ENCODE measurements around the gene MCHR1.

The MCHR1 gene

GRCh38 chr22:40705918-40706682 is 26.8 kb downstream of the MCHR1 start:
- Histone ChIP-seq H3K4me2 (ENCODE audit: low read length) (no peak overlapping the region), H4K20me1 (ENCODE audit: insufficient read depth, low read length) (no peaks in the 10 kb centered on the region), H3K79me2 (ENCODE audit: low read length) (no peaks in the 10 kb centered on the region), H2AFZ (ENCODE audit: low read depth, low read length) (no peak overlapping the region), H3K9me3 (ENCODE audit: insufficient read depth, low read length) (peaks cover 8% of the 10 kb centered on the region), H3K9ac (ENCODE audit: low read length) (no peak overlapping the region), H3K27ac (ENCODE audit: low read length) (no peak overlapping the region), H3K36me3 (replicated peaks; ENCODE audit: low read depth, low read length) (no peaks in the 10 kb centered on the region), H3K4me1 (ENCODE audit: low read length) (peaks cover 9% of the 10 kb centered on the region), H3K27me3 (ENCODE audit: low read depth, low read length) (no peaks in the 10 kb centered on the region), H3K4me3 (ENCODE audit: low read length) (no peak overlapping the region)
- TF ChIP-seq CTCF (IDR thresholded peaks at IDR 0.05; ENCODE audit: low read depth, low read length) (no peak), EZH2phosphoT487 (IDR thresholded peaks at IDR 0.05; ENCODE audit: low read depth) (no peak)

- TF ChIP-seq CTCF (IDR thresholded peaks at IDR 0.05; ENCODE audit: low read depth, low read length), result no peak
- no peak for TF ChIP-seq EZH2phosphoT487 (IDR thresholded peaks at IDR 0.05; ENCODE audit: low read depth)
- peaks cover 12% of the 10 kb centered on the region for H3K4me1 ChIP-seq (ENCODE audit: low read length)
- no peaks in the 10 kb centered on the region for H3K27me3 ChIP-seq (ENCODE audit: low read depth, low read length)
- no peak overlapping the region for H3K4me3 ChIP-seq (ENCODE audit: low read length)
- H3K4me2 ChIP-seq (ENCODE audit: low read length), result no peak overlapping the region
- H3K79me2 ChIP-seq (ENCODE audit: low read length), result no peaks in the 10 kb centered on the region
- H3K36me3 ChIP-seq (replicated peaks; ENCODE audit: low read depth, low read length), result no peaks in the 10 kb centered on the region
- no peaks in the 10 kb centered on the region for H4K20me1 ChIP-seq (ENCODE audit: insufficient read depth, low read length)
- no peak overlapping the region for H2AFZ ChIP-seq (ENCODE audit: low read depth, low read length)
- H3K9ac ChIP-seq (ENCODE audit: low read length), result no peak overlapping the region
- H3K27ac ChIP-seq (ENCODE audit: low read length), result no peak overlapping the region
- peaks cover 8% of the 10 kb centered on the region for H3K9me3 ChIP-seq (ENCODE audit: insufficient read depth, low read length)
These were observed 27.9 kb downstream of the MCHR1 start for GRCh38 chr22:40707154-40707553.

GRCh38 chr22:40708177-40708576 is 28.9 kb downstream of the MCHR1 start:
- TF ChIP-seq EZH2phosphoT487 (IDR thresholded peaks at IDR 0.05; ENCODE audit: low read depth) (no peak), CTCF (IDR thresholded peaks at IDR 0.05; ENCODE audit: low read depth, low read length) (no peak)
- Histone ChIP-seq H2AFZ (ENCODE audit: low read depth, low read length) (no peak overlapping the region), H3K9me3 (ENCODE audit: insufficient read depth, low read length) (peaks cover 8% of the 10 kb centered on the region), H3K36me3 (replicated peaks; ENCODE audit: low read depth, low read length) (no peaks in the 10 kb centered on the region), H3K27ac (ENCODE audit: low read length) (no peak overlapping the region), H3K4me2 (ENCODE audit: low read length) (no peak overlapping the region), H3K4me3 (ENCODE audit: low read length) (no peak overlapping the region), H4K20me1 (ENCODE audit: insufficient read depth, low read length) (no peaks in the 10 kb centered on the region), H3K4me1 (ENCODE audit: low read length) (peaks cover 8% of the 10 kb centered on the region), H3K9ac (ENCODE audit: low read length) (no peak overlapping the region), H3K27me3 (ENCODE audit: low read depth, low read length) (no peaks in the 10 kb centered on the region), H3K79me2 (ENCODE audit: low read length) (no peaks in the 10 kb centered on the region)

- no peak overlapping the region for H3K27ac ChIP-seq (ENCODE audit: low read length)
- H3K27me3 ChIP-seq (ENCODE audit: low read depth, low read length), result peaks cover 8% of the 10 kb centered on the region
- H3K4me2 ChIP-seq (ENCODE audit: low read length), result no peak overlapping the region
- peaks cover 8% of the 10 kb centered on the region for H3K9me3 ChIP-seq (ENCODE audit: insufficient read depth, low read length)
- H3K4me3 ChIP-seq (ENCODE audit: low read length), result no peak overlapping the region
- H3K9ac ChIP-seq (ENCODE audit: low read length), result no peak overlapping the region
- no peaks in the 10 kb centered on the region for H4K20me1 ChIP-seq (ENCODE audit: insufficient read depth, low read length)
- no peak for TF ChIP-seq EZH2phosphoT487 (IDR thresholded peaks at IDR 0.05; ENCODE audit: low read depth)
- no peak for TF ChIP-seq CTCF (IDR thresholded peaks at IDR 0.05; ENCODE audit: low read depth, low read length)
- H2AFZ ChIP-seq (ENCODE audit: low read depth, low read length), result no peak overlapping the region
- H3K79me2 ChIP-seq (ENCODE audit: low read length), result no peaks in the 10 kb centered on the region
- H3K36me3 ChIP-seq (replicated peaks; ENCODE audit: low read depth, low read length), result no peaks in the 10 kb centered on the region
- peaks cover 3% of the 10 kb centered on the region; the same call in 1 of the 2 replicates for H3K4me1 ChIP-seq (ENCODE audit: low read length)
These were observed 30.6 kb downstream of the MCHR1 start for GRCh38 chr22:40709752-40710413.

Measured in OCI-LY3 (cell line).